Jurkat, Clone E6-1 (cell line): ENCODE results near the gene ASB18.

Experiments
- DNase-seq: peaks from one replicate; pipeline ENCODE4 v3.0.0-alpha.2; 2011; ENCODE audit warnings: low read depth, low spot score
- H3K4me3 ChIP-seq: 2 replicates; pipeline ENCODE4 v1.5.1; 2011; ENCODE audit warnings: mild to moderate bottlenecking, low read length, control low read depth, moderate library complexity

The ASB18 gene

DNA sequence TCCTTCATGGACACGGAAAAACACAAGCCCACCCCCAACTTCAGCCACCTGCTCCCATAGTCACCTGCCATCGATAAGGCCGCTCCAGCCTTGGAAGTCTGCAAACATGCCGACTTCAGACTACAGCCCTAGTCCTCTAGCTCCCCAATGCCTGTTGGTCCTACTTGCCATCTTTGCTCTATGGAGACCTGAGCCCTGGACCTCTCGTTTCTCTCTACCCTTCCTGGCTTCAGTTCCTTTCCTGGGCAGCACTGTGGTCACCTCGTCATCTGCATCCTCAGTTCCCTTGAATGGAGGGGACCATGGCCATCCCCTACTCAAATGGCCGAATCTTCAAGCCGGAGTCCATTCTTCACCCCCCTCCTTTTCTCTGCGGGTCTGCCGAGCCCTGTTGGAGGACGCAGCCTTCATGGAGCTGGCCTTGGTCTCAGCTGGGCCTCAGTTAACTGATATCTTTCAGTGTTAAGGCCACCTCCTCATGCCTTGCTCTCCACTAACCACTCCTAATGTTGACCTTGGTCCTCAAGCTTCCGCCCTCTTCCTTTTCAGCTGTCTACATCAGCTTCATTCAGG, 48.4 kb downstream of the ASB18 start:
- H3K4me3 ChIP-seq = no peak overlapping the region
- DNase-seq = no peak

DNA sequence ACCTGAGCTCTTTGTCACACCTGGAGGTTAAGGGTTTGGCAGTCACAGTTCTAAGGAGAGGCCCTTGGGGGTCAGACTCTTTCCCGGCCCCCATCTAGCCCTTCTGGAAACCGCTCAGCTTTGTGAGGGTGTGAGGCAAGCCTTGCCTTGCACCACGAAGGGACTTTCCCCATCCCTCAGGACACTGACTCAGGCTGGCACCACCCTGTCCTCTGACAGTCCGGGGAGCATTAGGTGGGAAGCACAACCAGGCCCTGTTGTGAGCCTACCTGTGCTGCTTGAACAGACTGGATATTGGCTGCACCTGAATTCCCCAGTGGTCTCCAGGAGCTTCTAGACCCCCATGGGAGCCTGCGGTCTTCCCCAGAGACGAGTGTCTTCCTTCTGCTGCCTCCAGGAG, 49.0 kb downstream of the ASB18 start:
- DNase-seq = no peak
- H3K4me3 ChIP-seq = no peak overlapping the region

DNA sequence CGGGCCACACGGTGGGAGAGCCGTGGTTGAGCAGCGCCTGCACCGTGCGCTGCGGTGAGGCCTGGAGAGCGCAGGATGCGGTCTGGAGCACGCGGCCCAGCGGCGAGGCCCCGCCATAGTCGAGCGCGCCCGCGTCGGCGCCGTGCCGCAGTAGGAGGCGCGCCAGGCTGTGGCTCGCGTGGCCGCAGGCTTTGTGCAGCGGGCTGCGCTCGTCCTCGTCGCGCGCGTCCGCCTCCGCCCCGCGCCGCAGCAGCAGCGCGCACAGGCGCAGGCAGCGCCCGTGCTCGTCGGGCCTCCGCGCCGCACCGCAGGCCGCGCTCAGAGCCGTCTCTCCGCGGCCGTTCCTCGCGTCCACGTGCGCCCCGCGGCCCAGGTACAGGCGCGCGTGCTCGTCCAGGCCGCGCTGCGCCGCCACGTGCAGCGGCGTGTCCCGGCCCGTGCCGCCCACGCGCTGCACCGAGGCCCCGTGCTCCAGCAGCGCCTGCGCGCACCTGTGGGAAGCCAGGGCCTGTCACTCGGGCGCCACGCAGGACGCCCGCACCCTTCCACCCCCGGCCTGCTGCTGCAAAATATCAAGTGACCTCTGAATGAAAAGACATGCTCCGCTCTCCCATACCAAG, 49.7 kb downstream of the ASB18 start:
- DNase-seq = no peak

DNA sequence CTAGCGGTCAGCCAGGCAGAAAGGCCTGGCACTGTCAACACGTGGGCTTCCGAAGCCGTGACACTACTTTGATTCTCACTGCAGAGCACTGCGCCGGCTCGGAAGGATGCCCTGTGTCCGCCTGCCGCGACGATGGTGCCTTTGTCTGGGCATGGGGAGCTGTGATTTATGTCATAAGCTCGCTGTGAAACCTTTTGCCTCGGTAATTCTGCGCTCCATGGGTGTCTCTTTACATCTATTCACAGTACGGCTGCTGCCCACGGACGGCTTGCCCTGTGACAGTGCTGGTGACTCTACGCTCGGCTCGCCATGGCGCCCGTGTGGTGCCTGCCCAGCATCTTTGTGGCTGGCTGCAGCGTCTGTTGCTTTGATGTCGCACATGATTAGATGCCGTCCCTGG, 52.9 kb downstream of the ASB18 start:
- no peak for DNase-seq
- no peak overlapping the region for H3K4me3 ChIP-seq

More for the DNA sequence above, 49.7 kb downstream of the ASB18 start:
- H3K4me3 ChIP-seq = no peak overlapping the region

DNA sequence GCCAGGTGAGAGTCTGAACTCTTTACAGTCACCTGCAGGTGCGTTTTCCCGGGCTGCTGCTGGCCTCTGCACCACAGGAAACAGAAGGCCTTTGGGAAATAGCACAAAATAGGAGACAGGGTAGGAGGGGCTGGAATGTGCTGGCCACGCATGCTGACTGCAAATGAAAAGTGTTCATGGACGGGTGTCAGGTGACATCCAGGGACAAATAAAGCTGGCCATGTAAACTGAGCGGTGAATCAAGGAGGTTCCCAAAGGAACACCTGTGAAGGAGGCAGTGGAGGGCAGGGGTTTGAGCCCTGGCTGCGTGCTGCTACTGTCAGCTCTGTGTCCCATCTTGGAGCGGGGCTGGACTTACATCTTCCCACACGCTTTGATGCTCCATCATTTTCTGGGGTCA, 53.7 kb downstream of the ASB18 start:
- DNase-seq = no peak
- no peak overlapping the region for H3K4me3 ChIP-seq

DNA sequence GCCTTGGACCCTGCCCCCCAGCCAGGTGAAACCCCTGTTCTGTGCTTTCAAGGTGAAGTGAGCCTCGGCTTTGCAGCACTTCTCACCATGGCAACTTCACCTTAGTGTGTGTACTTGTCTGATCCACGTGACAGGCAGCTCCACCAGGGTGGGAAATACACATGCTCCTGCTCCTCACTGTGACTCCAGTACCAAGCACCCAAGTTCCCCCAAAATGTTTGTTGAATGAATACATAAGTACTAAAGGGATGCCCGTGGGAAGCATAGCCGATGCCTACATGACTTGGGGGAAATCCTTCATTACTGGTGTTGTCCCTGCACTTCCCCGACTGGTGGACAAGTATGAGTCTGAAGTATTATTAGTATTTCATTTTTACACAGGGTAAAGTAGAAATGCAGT, 54.2 kb downstream of the ASB18 start:
- no peak for DNase-seq
- H3K4me3 ChIP-seq = no peak overlapping the region

DNA sequence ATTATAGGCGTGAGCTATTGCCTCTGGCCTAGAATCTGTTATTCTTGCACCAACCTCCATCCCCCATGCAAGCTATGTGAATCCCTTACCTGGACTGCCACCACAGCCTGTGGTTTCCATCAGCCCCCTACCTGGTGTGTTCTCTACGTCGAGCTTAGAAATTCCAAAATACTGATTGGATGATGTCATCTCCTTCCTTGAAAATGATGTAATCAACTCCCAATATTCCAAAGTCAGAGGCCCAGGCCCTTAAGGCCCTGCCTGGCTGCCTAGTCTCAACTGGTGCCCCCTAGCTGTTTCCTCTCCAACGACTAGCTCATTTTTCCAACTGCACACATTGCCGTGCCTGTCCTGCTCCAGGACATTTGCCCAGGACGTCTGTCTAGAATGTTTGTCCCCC, 54.7 kb downstream of the ASB18 start:
- H3K4me3 ChIP-seq = no peak overlapping the region
- no peak for DNase-seq

DNA sequence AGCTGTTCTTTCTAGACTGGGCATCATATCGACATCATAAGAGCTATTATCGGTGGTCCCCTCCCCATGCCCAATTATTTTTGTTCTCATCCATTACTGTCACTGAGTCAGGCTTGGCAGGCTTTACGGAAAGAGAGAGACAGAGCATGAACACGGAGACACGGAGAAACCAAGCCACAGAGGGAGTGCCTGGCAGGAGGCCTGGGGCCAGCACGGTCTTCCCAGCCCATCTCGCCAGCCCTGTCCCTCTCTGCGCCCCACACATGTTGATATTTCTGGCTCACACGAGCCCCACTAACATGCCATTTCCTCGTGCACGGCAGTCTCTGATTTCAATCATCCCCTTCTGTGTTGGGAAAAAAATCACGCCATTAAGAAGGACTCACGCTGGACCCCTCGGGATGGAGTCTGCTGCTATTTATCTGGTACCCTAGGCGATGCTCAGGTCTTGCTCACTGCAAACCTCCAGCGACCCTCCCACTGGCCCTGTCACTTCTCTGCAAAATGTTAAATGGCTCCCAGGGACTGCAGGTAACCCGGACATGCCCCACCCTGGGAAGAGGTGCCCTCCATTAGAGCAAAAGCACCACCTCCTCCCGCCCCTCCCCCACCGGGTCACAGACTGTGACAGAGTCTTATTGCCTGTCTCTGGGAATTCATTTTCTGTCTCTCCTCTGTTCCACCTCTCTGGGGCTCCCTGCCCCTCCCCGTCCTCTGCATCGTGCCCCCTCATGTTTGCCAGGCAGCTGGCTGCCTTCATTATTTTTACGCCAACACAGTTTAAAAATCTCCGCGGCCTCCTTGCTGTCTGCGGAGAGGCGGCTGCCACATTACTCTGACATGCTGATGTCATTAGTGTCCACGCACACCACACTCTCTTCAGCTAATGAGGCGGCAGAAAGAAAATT, 55.9 kb downstream of the ASB18 start:
- no peak for DNase-seq
- no peak overlapping the region for H3K4me3 ChIP-seq

DNA sequence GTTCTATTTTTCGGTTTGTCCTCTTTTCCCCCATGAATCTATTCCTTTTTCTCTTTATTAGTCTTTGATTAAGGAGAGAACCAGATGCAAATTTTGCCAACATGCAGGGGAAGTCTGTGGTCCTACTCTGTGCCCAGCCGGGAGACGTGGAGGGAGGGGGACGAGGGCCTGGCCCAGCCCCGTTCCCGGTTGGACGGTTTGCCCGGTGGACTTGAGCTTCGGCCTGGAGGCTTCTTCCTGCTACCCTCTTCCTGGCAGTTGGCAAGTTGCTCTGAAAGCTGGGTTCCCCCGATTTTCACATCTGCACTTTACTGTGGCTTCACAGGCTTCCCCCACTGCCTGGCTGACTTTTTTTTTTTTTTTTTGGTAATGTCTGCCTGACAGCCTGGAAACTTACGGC, 56.7 kb downstream of the ASB18 start:
- no peak overlapping the region for H3K4me3 ChIP-seq
- DNase-seq = no peak

DNA sequence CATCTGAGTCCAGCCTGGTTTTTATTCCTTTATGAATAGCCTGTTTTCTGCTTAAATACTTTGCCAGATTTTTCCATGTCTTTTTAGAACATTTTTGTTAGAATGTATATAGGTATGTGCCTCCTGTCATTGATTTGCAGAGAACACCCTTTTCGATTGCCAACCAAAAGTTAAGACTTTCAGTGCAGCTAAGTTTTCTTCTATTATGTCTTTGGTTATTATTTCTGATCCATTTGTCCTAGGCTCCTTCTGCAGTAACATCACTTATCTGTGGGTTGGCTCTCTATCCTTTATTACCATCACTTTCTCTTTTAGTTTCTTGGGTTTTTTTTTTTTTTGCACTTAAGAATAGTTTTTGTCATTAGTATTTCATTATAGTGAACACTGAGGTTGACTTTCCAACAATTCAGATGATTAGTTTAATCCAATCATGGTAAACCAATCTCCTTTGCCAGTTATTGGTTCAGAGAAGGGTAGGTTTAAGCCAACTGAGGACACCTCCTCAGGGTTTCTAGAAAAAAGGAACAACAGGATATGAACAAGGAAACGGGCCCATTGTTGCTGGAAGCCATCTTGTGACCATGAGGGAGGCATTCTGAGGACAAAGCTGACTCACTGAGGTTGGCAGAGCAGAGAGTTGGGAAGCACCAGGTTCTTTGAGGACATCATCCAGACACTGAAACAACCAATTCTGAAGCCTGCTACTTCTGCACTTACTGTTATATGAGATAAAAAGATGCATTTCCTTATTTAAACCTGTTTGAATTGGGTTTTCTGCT, 58.1 kb downstream of the ASB18 start:
- H3K4me3 ChIP-seq = no peak overlapping the region
- no peak for DNase-seq

DNA sequence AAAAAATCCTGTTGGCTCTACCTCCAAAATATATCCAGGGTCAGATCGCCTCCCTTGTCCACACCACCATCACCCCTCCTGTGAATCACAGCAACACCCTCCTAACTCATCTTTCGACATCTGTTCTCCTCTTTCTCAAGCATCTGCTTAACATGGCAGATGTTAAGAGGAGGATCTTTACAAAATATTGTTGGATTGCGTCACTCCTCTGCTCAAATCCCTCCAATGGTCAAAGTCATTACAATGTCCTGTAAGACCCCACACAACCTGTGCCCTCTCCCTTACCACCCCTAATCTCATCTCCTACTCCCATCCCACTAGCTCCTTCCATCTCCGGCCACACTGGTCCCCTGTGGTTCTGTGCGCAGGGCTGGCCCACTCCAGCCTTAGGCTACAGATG, 59.3 kb downstream of the ASB18 start:
- no peak overlapping the region for H3K4me3 ChIP-seq
- no peak for DNase-seq

DNA sequence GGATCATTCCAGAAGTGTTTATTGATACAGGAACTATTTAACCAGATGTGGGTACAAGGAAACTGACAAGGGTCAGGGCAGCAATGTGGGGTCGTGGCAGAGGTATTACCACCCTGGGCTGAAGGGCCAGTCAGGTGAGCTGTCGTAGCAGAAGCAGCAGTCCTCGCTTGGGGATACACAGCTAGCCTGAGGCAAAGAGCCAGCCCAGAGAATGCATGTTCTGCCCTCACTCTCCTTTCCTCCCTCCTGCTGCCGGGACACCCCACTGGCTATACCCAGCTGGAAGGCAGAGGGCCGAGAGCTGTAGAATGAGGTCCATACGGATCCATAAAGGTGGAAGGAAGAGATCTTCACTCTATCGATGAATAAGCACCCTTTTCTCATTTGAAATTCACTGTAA, 63.8 kb downstream of the ASB18 start:
- H3K4me3 ChIP-seq = no peak overlapping the region
- no peak for DNase-seq

DNA sequence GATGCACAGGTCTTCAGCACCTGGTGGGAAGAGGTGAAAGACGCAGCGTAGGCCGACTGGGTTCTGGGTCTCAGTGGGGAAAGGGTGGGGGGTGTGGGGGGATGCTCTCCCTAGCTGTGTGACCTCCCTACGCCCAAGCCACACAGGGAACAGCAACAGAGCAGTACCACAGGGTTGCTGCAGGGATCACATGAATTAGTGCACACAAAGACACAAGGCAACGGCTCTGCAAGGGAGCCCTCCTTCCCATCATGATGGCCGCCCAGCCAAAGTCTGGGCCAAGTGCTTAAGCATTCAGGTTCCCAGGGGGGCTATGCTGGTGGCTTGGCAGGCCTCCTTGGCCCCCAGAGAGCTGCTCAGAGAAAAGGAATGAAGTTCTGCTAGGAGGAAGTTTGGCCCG, 67.8 kb downstream of the ASB18 start:
- no peak overlapping the region for H3K4me3 ChIP-seq
- no peak for DNase-seq

DNA sequence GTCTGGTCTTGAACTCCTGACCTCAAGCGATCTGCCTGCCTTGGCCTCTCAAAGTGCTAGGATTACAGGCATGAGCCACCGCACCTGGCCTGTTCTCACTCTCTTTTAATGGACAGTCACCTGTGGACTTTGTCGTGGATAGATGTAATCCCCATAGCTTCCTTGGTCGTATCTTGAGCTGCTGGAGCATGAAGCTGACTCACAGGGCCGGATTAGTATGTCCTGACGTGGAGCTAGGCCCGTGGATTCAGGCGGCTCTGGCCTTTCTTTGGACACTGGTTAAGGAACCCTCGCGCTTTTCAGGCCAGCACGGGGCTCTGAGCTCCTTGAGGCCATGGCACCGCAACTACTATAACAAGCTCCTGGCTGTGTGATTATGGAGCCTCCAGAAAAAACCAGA, 68.5 kb downstream of the ASB18 start:
- no peak overlapping the region for H3K4me3 ChIP-seq
- DNase-seq = no peak

DNA sequence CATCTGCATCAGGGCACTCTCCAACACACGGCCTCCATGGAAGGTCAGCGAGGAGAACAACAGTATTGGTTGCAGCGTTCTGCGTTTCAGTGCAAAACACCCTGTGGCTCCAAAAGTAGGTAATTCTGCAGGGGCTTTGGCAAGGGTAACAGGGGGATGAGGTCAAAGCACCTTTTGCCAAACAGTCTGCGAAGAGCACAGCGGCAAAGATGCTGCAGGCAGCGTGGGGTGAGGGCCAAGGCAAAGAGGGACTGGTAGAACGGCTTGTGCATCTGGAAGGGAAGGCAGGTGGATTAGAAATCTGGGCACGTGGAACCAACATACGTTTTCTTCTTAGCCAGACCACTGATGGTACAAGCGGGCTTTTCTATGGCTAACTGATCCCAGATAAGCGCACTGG, 69.4 kb downstream of the ASB18 start:
- DNase-seq = no peak
- no peak overlapping the region for H3K4me3 ChIP-seq

DNA sequence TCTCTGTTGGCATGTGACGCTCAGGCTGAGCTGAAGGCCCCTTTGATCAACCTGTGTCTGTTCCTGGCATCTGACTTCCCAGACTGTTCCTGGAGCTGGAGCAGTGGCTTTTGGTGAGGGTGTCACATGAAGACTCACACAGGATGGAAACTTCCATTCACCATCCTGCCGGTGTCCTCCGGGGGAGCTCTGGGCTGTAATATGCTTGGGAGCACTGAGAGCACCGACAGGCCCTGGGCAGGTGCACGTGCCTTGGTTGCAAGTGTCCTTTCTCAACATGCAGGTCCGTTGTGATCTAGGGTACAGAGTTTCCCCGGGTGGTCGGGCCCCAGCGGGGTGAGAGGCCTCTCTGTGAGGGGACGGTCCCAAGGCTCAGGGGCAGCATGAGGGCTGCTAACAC, 71.2 kb downstream of the ASB18 start:
- no peak for DNase-seq
- H3K4me3 ChIP-seq = no peak overlapping the region

DNA sequence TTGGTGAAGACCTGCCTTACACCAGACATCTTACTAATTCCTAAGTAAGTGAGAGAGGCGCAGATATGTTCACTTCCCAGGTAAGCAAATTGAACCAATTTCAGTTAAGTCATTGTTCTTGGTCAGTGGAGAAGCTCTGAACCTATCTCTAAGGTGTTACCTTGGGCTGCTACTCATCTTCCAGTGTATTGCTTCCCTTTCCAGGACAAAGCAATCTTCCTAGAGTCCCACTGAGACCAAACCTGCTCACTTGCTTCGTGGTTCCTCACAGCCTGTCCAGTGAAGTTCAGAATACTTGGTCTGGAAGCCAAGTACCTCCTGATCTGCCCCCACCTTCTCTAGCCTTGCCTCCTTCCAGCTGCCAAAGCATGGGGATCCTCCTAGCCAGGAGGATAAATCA, 73.5 kb downstream of the ASB18 start:
- no peak for DNase-seq
- H3K4me3 ChIP-seq = no peak overlapping the region

DNA sequence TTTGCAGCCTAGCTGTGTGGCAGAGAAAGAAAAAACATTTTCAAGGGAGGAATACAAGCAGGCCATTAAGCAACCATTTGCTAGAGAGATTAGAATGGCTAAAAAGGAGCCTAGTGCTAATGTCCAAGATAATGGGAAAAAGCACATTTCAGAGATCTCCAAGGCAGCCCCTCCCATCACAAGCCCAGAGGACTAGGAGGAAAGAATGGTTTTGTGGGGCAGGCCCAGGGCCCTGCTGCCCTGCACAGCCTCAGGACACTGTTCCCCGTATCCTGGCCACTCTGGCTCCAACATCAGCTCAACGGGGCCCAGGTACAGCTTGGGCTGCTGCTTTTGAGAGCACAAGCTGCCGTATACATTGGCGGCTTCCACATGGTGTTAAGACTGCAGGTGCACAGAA, 79.5 kb downstream of the ASB18 start:
- no peak overlapping the region for H3K4me3 ChIP-seq
- DNase-seq = no peak

DNA sequence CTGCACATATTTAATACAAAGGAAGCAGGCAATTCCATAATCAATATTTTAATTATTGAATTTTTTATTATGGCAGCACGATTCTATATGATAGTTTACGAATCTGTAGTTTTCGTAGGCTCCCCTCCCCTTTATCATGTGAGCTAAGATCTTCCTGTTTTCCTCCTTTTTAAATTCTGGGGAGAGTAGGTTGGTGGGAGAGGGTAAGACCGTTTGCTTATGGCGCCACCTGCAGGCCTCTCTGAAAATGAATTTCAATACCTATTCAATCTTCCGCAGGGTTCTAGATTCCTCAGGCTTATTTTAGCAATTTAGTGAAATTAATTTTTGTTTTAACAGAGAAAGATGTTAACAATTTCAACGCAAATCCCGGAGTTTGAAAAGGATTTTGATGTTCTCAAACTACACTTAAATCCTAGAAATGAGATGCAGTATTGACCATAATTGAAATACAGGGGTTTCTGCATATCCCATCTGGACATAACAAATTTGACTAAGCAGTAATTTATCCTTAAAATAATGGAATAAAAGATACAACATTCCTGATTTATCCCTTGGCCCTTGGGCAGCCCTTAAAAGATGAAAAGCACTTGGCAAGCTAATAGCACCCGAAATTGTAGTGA, 83.3 kb downstream of the ASB18 start:
- DNase-seq = peak; percentile 34
- no peak overlapping the region for H3K4me3 ChIP-seq
